Neutrophil (primary cell): ENCODE measurements around the gene GRIP2.

ENCODE experiments used
- H3K27ac ChIP-seq: fragments of 200-600 bp; sonication (generic); 2 replicates; pipeline ENCODE4 v1.5.1; 2016; ENCODE audit warnings: mild to moderate bottlenecking, moderate library complexity
- H3K27me3 ChIP-seq: fragments of 200-600 bp; sonication (generic); 2 replicates; pipeline ENCODE4 v1.6.0; 2016; ENCODE audit warnings: mild to moderate bottlenecking
- H3K36me3 ChIP-seq: fragments of 200-600 bp; sonication (generic); 2 replicates; pipeline ENCODE4 v1.5.1; 2017
- H3K4me1 ChIP-seq, 2 experiments: fragments of 200-600 bp in 1 of 2; sonication (generic) in 1 of 2; 1 replicate in 1 of 2; 2 replicates in 1 of 2; pipeline versions ENCODE4 v1.5.1 to v1.6.1; 2013 to 2016; ENCODE audit warnings: low read depth in 1 of 2, low read length in 1 of 2, mild to moderate bottlenecking in 1 of 2, moderate library complexity in 1 of 2; ENCODE audit not compliant: control insufficient read depth in 1 of 2, insufficient read depth in 1 of 2
- H3K4me3 ChIP-seq, 2 experiments: fragments of 200-600 bp in 1 of 2; sonication (generic) in 1 of 2; 1 replicate in 1 of 2; 2 replicates in 1 of 2; pipeline ENCODE4 v1.5.1; 2013 to 2016; ENCODE audit warnings: low read depth in 1 of 2, low read length in 1 of 2, mild to moderate bottlenecking in 1 of 2, moderate library complexity in 1 of 2
- H3K9me3 ChIP-seq: fragments of 200-600 bp; sonication (generic); 2 replicates; pipeline ENCODE4 v1.5.1; 2016
- TF ChIP-seq, protein P1 (sequence below): fragments of 200-600 bp; sonication (generic); IDR thresholded peaks from 2 replicates; pipeline ENCODE4 v1.5.1; 2016; ENCODE audit warnings: antibody characterized with exemption

Gene GRIP2

DNA sequence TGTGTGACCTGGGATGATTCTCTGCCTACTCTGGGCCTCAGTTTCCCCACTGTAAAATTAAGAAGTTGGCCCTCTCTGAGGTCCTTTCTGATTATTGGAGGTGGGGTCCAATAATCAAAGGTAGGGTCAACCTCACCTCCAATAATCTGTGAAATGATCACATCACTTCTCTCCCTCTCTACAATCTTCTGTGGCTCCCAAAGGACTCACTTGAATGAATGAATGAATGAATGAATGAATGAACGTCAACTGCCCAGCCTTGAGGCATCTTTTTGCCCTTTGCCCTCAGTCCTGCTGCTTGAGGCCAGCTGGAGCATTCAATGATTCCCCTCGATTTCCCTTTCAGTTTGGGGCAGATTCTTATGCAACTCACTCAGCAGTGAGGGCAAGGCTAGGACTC lies 26.7 kb upstream of the GRIP2 start:
- no peaks in the 10 kb centered on the region for H3K36me3 ChIP-seq
- H3K4me1 ChIP-seq: peaks cover 37 to 46% of the 10 kb centered on the region in 2 experiments
- no peaks in the 10 kb centered on the region for H3K9me3 ChIP-seq
- H3K27me3 ChIP-seq: peaks cover 23% of the 10 kb centered on the region
- TF ChIP-seq, protein P1, sequence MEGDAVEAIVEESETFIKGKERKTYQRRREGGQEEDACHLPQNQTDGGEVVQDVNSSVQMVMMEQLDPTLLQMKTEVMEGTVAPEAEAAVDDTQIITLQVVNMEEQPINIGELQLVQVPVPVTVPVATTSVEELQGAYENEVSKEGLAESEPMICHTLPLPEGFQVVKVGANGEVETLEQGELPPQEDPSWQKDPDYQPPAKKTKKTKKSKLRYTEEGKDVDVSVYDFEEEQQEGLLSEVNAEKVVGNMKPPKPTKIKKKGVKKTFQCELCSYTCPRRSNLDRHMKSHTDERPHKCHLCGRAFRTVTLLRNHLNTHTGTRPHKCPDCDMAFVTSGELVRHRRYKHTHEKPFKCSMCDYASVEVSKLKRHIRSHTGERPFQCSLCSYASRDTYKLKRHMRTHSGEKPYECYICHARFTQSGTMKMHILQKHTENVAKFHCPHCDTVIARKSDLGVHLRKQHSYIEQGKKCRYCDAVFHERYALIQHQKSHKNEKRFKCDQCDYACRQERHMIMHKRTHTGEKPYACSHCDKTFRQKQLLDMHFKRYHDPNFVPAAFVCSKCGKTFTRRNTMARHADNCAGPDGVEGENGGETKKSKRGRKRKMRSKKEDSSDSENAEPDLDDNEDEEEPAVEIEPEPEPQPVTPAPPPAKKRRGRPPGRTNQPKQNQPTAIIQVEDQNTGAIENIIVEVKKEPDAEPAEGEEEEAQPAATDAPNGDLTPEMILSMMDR: no peak
- H3K27ac ChIP-seq: no peak overlapping the region
- H3K4me3 ChIP-seq: no peak overlapping the region

DNA sequence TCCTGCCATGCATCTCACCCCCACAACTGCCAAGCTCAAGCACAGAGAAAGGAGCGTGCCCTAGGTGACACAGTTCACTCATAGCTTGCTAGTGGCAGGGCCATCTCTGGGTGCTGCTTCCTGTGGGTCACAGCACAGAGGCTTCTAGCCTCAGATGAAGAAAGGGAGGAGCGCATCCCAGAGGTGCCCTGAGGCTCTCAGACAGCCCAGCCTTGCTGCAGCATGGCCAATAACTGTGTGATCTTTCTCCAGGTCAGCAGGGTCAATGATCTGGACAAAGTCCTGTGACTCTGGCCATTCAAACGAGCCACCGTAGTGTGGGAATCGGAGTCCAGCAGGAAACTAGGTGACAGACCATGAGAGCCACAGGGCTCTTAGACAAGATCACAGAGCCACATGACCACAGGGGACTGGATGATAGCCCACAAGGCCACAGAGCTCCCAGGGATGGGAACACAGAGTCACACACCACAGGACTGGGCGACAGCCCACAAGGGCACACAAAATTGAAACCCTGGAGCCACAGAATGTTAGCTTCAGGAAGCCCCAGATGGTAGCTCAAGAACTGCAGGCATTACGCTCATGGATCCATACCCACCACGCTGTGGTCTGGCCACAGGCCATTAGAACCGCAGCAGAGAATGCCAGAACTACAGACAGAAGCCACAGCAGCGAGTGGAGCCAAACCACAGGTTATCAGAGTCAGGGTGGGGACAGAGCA lies 25.9 kb upstream of the GRIP2 start:
- TF ChIP-seq, protein P1: no peak
- peaks cover 29 to 38% of the 10 kb centered on the region in 2 experiments for H3K4me1 ChIP-seq
- no peak overlapping the region for H3K27ac ChIP-seq
- no peak overlapping the region for H3K4me3 ChIP-seq
- H3K36me3 ChIP-seq: no peaks in the 10 kb centered on the region
- peaks cover 31% of the 10 kb centered on the region for H3K27me3 ChIP-seq
- H3K9me3 ChIP-seq: no peaks in the 10 kb centered on the region

DNA sequence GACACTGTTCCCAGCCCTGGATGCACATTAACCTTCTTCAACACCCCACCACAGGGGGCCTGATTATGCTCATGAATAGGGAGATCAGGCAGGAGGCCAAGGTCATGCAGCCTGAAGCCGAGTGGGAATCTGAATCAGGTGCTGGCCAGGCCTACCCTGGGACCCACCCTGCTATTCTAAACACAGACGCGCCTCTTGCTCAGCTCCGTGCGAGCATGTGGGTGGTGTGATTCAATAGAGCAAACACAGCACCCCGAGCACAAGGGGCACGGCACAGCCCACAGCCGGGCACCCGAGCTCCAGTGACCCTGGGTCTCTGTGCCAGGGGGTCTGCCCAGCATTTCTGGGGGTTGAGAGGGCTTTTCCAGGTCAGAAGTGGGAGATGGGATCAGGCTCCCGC lies 24.6 kb upstream of the GRIP2 start:
- Histone ChIP-seq H3K4me1 (peaks cover 16 to 25% of the 10 kb centered on the region in 2 experiments), H3K27ac (no peak overlapping the region), H3K4me3 (no peak overlapping the region), H3K27me3 (peaks cover 38% of the 10 kb centered on the region), H3K9me3 (no peaks in the 10 kb centered on the region), H3K36me3 (no peaks in the 10 kb centered on the region)
- TF ChIP-seq, protein P1: no peak

DNA sequence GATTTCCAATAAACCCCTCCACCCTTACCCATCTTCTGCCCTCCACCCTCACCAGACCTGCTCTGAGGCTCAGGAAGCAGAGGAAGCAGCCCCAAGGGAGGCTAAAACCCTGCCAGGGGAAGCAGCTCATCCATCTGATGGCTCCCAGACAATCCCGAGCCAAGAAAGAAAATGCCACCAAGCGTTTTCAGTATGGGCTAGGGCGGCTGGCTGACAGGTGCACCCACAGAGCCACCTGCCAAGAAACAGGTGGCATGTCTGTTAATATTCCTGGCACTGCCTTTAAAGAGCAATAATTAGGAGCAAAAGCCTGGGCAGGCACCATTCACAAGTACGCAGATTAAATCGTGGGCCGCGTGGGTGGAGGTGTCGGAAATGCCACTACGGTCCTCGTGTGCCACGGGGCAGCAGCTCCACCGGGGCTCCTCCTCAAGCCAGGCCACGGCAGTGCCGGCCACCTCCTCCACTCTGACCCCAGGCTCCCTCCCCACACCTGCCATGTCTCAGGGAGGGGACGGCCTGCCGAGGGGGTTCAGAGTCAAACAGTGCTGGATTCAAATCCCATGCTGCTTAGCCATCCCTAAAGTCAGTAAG lies 23.9 kb upstream of the GRIP2 start:
- Histone ChIP-seq H3K27me3 (peaks cover 38% of the 10 kb centered on the region), H3K4me1 (peaks cover 9 to 18% of the 10 kb centered on the region in 2 experiments), H3K27ac (no peak overlapping the region), H3K4me3 (no peak overlapping the region), H3K36me3 (no peaks in the 10 kb centered on the region), H3K9me3 (no peaks in the 10 kb centered on the region)
- TF ChIP-seq, protein P1: no peak

DNA sequence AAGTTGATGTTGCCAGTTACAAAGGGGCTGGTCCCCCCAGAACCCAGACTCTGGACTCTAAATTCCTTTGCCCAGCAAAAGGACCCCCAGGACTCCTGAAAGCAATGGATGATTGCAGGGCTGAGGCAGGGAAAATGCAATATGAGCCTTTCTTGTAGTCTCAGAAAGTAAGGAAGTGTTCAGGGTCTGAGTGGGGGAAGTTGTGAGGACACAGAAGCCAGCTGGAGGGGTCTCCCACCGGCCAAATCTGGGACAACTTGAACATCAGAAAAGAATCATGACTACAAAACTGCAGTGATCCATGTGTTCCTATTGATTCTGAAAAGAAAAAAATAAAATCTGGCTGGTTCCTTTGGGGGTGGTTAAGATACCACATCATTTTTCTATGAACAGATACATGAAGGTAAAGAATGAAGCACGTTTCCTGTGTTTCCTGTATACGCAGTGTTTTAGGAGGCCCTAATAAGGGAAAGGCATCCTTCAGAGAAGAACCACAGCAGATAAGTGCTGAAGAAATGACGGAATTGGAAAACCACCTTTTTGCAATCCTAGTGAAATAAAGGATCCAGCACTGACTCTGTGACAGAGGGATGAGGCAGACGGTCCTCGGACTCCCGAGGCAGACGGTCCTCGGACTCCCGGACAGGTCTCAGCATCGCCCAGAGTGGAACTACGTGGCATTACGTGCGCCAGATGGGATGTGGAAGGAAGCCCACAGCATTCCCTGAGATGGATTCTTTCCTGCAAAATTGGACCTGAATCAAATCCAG lies 22.2 kb upstream of the GRIP2 start:
- TF ChIP-seq, protein P1: no peak
- peaks cover 44% of the 10 kb centered on the region for H3K27me3 ChIP-seq

More for the DNA sequence above, 22.2 kb upstream of the GRIP2 start:
- Histone ChIP-seq H3K9me3 (no peaks in the 10 kb centered on the region), H3K27ac (no peak overlapping the region), H3K4me1 (peaks cover 0 to 6% of the 10 kb centered on the region in 2 experiments), H3K4me3 (no peak overlapping the region), H3K36me3 (no peaks in the 10 kb centered on the region)
